Thoracic aorta (tissue), 2 donors: ENCODE measurements around the gene APP. TPM values are rescaled to one million over a fixed set of nuclear protein-coding genes. Genes with fewer than 3 reads are reported as not detected.

Experiments
- ATAC-seq: fragments of 150-250 bp; one replicate; pipeline ENCODE4 v1.8.0; 2017; ENCODE audit warnings: low read depth; ENCODE audit not compliant: insufficient number of reproducible peaks, low FRiP score
- DNase-seq: peaks from one replicate; pipeline ENCODE4 v3.0.0-alpha.2; 2020; ENCODE audit warnings: low spot score
- H3K27ac ChIP-seq, 2 donors: fragments of 200-600 bp; sonication (generic); 1 replicate in 1 of 2; 2 replicates in 1 of 2; pipeline ENCODE4 v1.5.1; 2016; ENCODE audit warnings: mild to moderate bottlenecking in 2 of 2, moderate library complexity in 2 of 2
- H3K27me3 ChIP-seq: fragments of 200-600 bp; sonication (generic); replicated peaks from 2 replicates; pipeline ENCODE4 v1.6.0; 2016; ENCODE audit warnings: mild to moderate bottlenecking; ENCODE audit not compliant: insufficient read depth
- H3K36me3 ChIP-seq: fragments of 200-600 bp; sonication (generic); one replicate; pipeline ENCODE4 v1.5.1; 2016
- H3K4me1 ChIP-seq, 2 donors: fragments of 200-600 bp; sonication (generic); 1 replicate in 1 of 2; 2 replicates in 1 of 2; pipeline versions ENCODE4 v1.5.1 to v1.6.0; 2016; ENCODE audit warnings: low read depth in 2 of 2, mild to moderate bottlenecking in 1 of 2; ENCODE audit not compliant: control insufficient read depth in 1 of 2
- H3K4me3 ChIP-seq: fragments of 200-600 bp; sonication (generic); 2 replicates; pipeline ENCODE4 v1.5.1; 2016; ENCODE audit warnings: mild to moderate bottlenecking
- H3K9me3 ChIP-seq: fragments of 200-600 bp; sonication (generic); 2 replicates; pipeline ENCODE4 v1.5.1; 2016
- total RNA-seq, 2 donors: library from RNA; depleted of rRNA; stranded (reverse); fragments of >200 nt; gene quantifications; one replicate each; pipeline versions ENCODE4 v1.1.0 to v1.2.3, GENCODE V29; 2016
- TF ChIP-seq, protein P1 (sequence below): fragments of 200-600 bp; sonication (generic); IDR thresholded peaks from one replicate; pipeline ENCODE4 v1.5.1; 2019; ENCODE audit warnings: antibody characterized with exemption

Gene APP
- total RNA-seq, 2 donors from 2014 or later: 342 to 468 TPM

DNA sequence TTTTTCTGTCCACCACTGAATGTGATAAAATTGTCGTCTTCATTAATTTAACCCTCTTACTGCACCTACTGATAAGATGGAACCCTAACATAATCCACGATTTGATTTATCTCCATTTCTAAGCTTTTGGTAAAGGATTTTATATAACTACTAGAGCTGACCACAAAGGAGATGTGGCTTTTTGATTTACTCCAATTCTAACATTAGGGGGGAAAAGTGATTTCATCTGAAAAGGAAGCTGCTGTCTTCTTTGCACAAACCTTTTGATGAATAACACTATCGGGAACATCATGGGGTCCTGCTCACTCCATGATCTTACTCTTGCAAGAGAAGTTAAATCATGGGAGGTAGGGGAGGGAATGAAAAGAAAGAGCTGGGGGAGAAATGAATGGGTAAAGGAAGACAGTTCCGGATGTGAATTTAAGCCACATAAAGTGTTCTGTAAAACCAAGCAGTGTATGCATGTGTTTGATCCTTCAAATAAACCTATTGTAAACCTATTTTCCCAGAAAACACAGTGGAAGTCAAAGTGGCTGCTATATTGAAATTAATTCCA, 274.0 kb downstream of the APP start:
- H3K27ac ChIP-seq: peak overlapping the region in 1 of 2 donors; percentile 19
- DNase-seq: no peak

DNA sequence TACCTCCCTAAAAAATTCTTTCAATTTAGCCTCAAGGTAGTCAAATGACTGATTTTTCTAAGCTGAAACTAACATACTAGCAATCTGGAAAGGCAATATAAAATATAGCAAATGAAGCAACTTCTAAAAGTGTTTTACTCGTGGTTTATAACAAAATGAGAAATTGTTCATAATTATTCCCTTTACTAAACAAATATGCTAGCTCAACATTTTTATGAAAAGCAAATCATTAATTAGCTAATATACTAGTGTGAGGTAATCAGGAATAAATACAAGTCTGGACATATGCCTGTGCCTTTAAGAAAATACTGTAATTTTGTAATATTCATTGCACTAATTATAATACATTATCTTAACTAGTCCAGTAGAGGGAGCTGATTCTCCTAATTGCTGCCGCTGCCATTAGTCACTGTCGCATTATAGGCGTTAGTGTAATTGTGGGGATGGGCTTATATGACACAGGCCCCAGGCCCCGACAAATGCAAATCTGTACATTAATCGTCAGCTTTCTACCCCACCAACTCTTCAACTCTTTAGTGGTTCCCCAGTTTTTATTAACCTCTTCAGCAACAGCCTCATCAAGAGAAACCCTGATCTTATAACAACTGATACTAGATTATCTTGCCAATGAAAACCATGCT, 274.9 kb downstream of the APP start:
- DNase-seq: no peak
- Histone ChIP-seq H3K36me3 (peaks cover 3% of the 10 kb centered on the region), H3K27ac (peak overlapping the region in 1 of 2 donors; percentile 19), H3K27me3 (no peaks in the 10 kb centered on the region), H3K4me3 (no peak overlapping the region), H3K4me1 (peaks cover 0 to 18% of the 10 kb centered on the region in 2 donors), H3K9me3 (no peaks in the 10 kb centered on the region)
- TF ChIP-seq, protein P1, sequence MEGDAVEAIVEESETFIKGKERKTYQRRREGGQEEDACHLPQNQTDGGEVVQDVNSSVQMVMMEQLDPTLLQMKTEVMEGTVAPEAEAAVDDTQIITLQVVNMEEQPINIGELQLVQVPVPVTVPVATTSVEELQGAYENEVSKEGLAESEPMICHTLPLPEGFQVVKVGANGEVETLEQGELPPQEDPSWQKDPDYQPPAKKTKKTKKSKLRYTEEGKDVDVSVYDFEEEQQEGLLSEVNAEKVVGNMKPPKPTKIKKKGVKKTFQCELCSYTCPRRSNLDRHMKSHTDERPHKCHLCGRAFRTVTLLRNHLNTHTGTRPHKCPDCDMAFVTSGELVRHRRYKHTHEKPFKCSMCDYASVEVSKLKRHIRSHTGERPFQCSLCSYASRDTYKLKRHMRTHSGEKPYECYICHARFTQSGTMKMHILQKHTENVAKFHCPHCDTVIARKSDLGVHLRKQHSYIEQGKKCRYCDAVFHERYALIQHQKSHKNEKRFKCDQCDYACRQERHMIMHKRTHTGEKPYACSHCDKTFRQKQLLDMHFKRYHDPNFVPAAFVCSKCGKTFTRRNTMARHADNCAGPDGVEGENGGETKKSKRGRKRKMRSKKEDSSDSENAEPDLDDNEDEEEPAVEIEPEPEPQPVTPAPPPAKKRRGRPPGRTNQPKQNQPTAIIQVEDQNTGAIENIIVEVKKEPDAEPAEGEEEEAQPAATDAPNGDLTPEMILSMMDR: peak; percentile 59
- no peak for ATAC-seq

More for the DNA sequence above, 274.0 kb downstream of the APP start:
- ATAC-seq: no peak
- TF ChIP-seq, protein P1: no peak
- Histone ChIP-seq H3K4me3 (no peak overlapping the region), H3K36me3 (peaks cover 3% of the 10 kb centered on the region), H3K9me3 (no peaks in the 10 kb centered on the region), H3K27me3 (no peaks in the 10 kb centered on the region), H3K4me1 (peaks cover 0 to 18% of the 10 kb centered on the region in 2 donors)

DNA sequence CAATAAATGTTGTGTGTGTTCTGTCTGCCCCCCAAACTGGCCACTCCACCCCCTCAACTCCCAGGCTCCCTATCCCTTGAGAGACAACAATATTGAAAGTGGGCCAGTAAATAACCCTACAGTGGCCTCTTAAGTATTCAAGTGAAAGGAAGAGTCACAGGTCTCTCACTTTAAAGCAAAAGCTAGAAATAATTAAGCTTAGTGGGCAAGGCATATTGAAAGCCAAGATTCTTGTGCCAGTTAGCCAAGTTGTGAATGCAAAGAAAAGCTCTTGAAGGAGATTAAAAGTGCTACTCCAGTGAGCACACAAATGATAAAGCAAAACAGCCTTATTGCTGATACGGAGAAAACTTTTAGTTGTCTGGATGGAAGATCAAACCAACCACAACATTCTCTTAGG, 277.4 kb downstream of the APP start:
- no peak for ATAC-seq
- Histone ChIP-seq H3K9me3 (no peaks in the 10 kb centered on the region), H3K36me3 (peaks cover 8% of the 10 kb centered on the region), H3K27ac (no peak overlapping the region), H3K27me3 (no peaks in the 10 kb centered on the region), H3K4me3 (no peak overlapping the region), H3K4me1 (peaks cover 0 to 11% of the 10 kb centered on the region in 2 donors)
- TF ChIP-seq, protein P1: no peak
- DNase-seq: no peak

DNA sequence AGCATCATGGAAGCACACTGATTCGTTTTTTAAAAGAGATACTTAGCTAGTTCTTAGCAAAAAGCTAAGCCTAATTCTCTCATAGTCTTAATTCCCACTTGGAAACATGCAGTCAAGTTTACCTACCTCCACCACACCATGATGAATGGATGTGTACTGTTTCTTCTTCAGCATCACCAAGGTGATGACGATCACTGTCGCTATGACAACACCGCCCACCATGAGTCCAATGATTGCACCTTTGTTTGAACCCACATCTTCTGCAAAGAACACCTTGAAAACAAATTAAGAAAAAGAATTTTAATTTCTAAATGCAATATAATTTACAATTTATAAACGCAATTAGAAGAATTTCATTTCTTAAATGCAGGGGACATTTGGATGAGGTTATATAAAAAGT, 279.0 kb downstream of the APP start:
- DNase-seq (no peak), ATAC-seq (no peak)
- Histone ChIP-seq H3K36me3 (peaks cover 8% of the 10 kb centered on the region), H3K27me3 (no peaks in the 10 kb centered on the region), H3K4me3 (no peak overlapping the region), H3K27ac (no peak overlapping the region), H3K9me3 (no peaks in the 10 kb centered on the region), H3K4me1 (peaks cover 0 to 11% of the 10 kb centered on the region in 2 donors)
- TF ChIP-seq, protein P1: no peak

DNA sequence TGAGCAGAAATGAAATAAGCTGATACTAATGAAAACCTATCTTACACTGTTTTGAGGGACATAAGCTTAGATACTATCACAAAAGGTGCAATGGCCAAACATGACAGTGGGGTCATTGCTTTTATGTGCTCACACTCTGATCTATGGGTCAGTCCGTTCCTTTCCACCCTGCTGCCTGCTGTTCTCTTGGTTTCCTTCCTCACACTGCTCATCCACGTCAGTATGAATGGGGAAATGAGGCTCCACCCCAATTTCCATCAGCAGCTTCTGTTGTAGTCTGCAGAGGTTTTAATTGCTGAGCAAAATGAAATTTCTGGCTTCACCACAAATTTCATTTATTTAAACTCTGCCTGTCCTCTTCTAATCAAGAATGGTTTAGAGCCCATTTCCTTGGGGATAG, 280.6 kb downstream of the APP start:
- Histone ChIP-seq H3K36me3 (peaks cover 8% of the 10 kb centered on the region), H3K4me1 (peaks cover 0 to 11% of the 10 kb centered on the region in 2 donors), H3K27me3 (no peaks in the 10 kb centered on the region), H3K9me3 (no peaks in the 10 kb centered on the region), H3K4me3 (no peak overlapping the region), H3K27ac (no peak overlapping the region)
- TF ChIP-seq, protein P1: no peak
- no peak for ATAC-seq
- DNase-seq: no peak
